NCI-H460 (cell line): ENCODE measurements around the gene FCGR2B. TPM values are rescaled to one million over a fixed set of nuclear protein-coding genes. Genes with fewer than 3 reads are reported as not detected.
"Not testable (repeated sequence)": the region's sequence is repeated elsewhere in the genome, so short reads cannot be mapped to it uniquely, and the experiment has no call there.

Experiments
- DNase-seq: peaks from one replicate; pipeline ENCODE4 v3.0.0-alpha.2; 2016; ENCODE audit warnings: low read depth; ENCODE audit errors: extremely low read depth
- polyA plus RNA-seq: library from polyadenylated mRNA; depleted of rRNA; stranded (reverse); fragments of >200 nt; gene quantifications from 2 replicates; pipeline ENCODE4 v1.2.3, GENCODE V29; 2014; cell fraction: nucleus; rRNA removed
- total RNA-seq: library from RNA; depleted of rRNA; stranded (reverse); fragments of >200 nt; shearing (Covaris generic); gene quantifications from 2 replicates; pipeline ENCODE4 v1.2.3, GENCODE V29; 2014; rRNA removed

The FCGR2B gene
- total RNA-seq, result not detected in 2 replicates
- not detected in 2 replicates for polyA plus RNA-seq

- not testable (repeated sequence) for DNase-seq
Measured at GRCh38 chr1:161662684-161663339, at the start of gene FCGR2B. Gene FCGR2B, plus strand, starts transcription at chr1:161663143. Its CDS starts 99 bp downstream, at chr1:161663242.

- not testable (repeated sequence) for DNase-seq
Measured at GRCh38 chr1:161616417-161616816, 46.5 kb upstream of the FCGR2B start.

GRCh38 chr1:161618517-161618916, 44.4 kb upstream of the FCGR2B start:
- not testable (repeated sequence) for DNase-seq

GRCh38 chr1:161620399-161620798, 42.5 kb upstream of the FCGR2B start:
- DNase-seq, result not testable (repeated sequence)

GRCh38 chr1:161621181-161622000, 41.6 kb upstream of the FCGR2B start:
- peak; percentile 87 for DNase-seq

GRCh38 chr1:161622054-161622453, 40.9 kb upstream of the FCGR2B start:
- not testable (repeated sequence) for DNase-seq

GRCh38 chr1:161623401-161624051, 39.4 kb upstream of the FCGR2B start:
- DNase-seq, result not testable (repeated sequence)

- DNase-seq, result not testable (repeated sequence)
Measured at GRCh38 chr1:161624605-161625004, 38.3 kb upstream of the FCGR2B start.

- not testable (repeated sequence) for DNase-seq
Measured at GRCh38 chr1:161626445-161627146, 36.3 kb upstream of the FCGR2B start.

- not testable (repeated sequence) for DNase-seq
Measured at GRCh38 chr1:161630128-161630742, 32.7 kb upstream of the FCGR2B start.

- DNase-seq, result no peak
Measured at GRCh38 chr1:161631076-161631475, 31.9 kb upstream of the FCGR2B start, which contains the start of gene FCGR3B. Gene FCGR3B, minus strand, starts transcription at chr1:161631176. Its CDS starts 82 bp downstream, at chr1:161631094.

- not testable (repeated sequence) for DNase-seq
Measured at GRCh38 chr1:161634993-161635392, 27.9 kb upstream of the FCGR2B start.

GRCh38 chr1:161636189-161636782, 26.7 kb upstream of the FCGR2B start:
- not testable (repeated sequence) for DNase-seq

- DNase-seq, result not testable (repeated sequence)
Measured at GRCh38 chr1:161636976-161637375, 26.0 kb upstream of the FCGR2B start.

GRCh38 chr1:161638251-161638993, 24.5 kb upstream of the FCGR2B start:
- not testable (repeated sequence) for DNase-seq

- not testable (repeated sequence) for DNase-seq
Measured at GRCh38 chr1:161639203-161639602, 23.7 kb upstream of the FCGR2B start.

GRCh38 chr1:161642697-161643096, 20.2 kb upstream of the FCGR2B start:
- DNase-seq, result not testable (repeated sequence)

GRCh38 chr1:161643481-161644208, 19.3 kb upstream of the FCGR2B start:
- not testable (repeated sequence) for DNase-seq
